Natural killer cell (primary cell): ENCODE results near the gene CREBBP. TPM values are rescaled to one million over a fixed set of nuclear protein-coding genes. Genes with fewer than 3 reads are reported as not detected.
A peak's percentile ranks its signal among the peaks of the same experiment; 100 is the strongest.

Source experiments
- ATAC-seq, 3 donors: fragments of 150-1000 bp in 2 of 3; fragments of 200-7000 bp in 1 of 3; cut with Tn5 transposase; 1 replicate in 1 of 3; 2 replicates in 2 of 3; pipeline ENCODE4 v1.10.0; 2021; ENCODE audit warnings: mild to moderate bottlenecking in 2 of 3, moderate library complexity in 2 of 3
- DNase-seq, 2 donors: peaks; one replicate each; pipeline versions ENCODE4 v3.0.0 to v3.0.0-alpha.2; 2013 to 2021; ENCODE audit warnings: mixed read lengths in 1 of 2
- H3K27ac ChIP-seq: one replicate; pipeline ENCODE4 v1.5.1; 2013; ENCODE audit warnings: mild to moderate bottlenecking, low read length
- H3K27me3 ChIP-seq: one replicate; pipeline ENCODE4 v1.6.1; 2013; ENCODE audit warnings: low read length; ENCODE audit not compliant: control insufficient read depth, insufficient read depth
- H3K36me3 ChIP-seq: one replicate; pipeline ENCODE4 v1.6.1; 2013; ENCODE audit warnings: low read length; ENCODE audit not compliant: control insufficient read depth, insufficient read depth
- H3K4me1 ChIP-seq: one replicate; pipeline ENCODE4 v1.6.1; 2013; ENCODE audit warnings: low read length; ENCODE audit not compliant: control insufficient read depth, insufficient read depth
- H3K4me3 ChIP-seq: one replicate; pipeline ENCODE4 v1.5.1; 2013; ENCODE audit warnings: low read length
- H3K9me3 ChIP-seq: one replicate; pipeline ENCODE4 v1.6.1; 2013; ENCODE audit warnings: low read length; ENCODE audit not compliant: control insufficient read depth, insufficient read depth
- H3K27ac Mint-ChIP-seq, 2 donors: one replicate each; pipeline ENCODE4 v1.8.0; 2022; ENCODE audit warnings: mild to moderate bottlenecking in 2 of 2, mixed read lengths in 2 of 2, moderate library complexity in 1 of 2
- H3K27me3 Mint-ChIP-seq, 2 donors: one replicate each; pipeline ENCODE4 v1.8.0; 2022; ENCODE audit warnings: low read depth in 2 of 2, mixed read lengths in 2 of 2
- H3K36me3 Mint-ChIP-seq: one replicate; pipeline ENCODE4 v1.8.0; 2022; ENCODE audit warnings: mixed read lengths
- H3K4me1 Mint-ChIP-seq, 2 donors: one replicate each; pipeline ENCODE4 v1.8.0; 2022; ENCODE audit warnings: mixed read lengths in 2 of 2
- H3K4me3 Mint-ChIP-seq: one replicate; pipeline ENCODE4 v1.8.0; 2022; ENCODE audit warnings: mild to moderate bottlenecking, moderate library complexity, mixed read lengths
- H3K9me3 Mint-ChIP-seq, 2 donors: one replicate each; pipeline ENCODE4 v1.8.0; 2022; ENCODE audit warnings: mixed read lengths in 2 of 2
- WGBS: methylation state at CpG from one replicate; pipeline ENCODE4 v1.1.7; 2013; ENCODE audit warnings: missing lambda C conversion rate; ENCODE audit not compliant: insufficient coverage; 5-methylcytosine and 5-hydroxymethylcytosine counted together
- intact Hi-C: fragments of 100-400 bp; cut with micrococcal nuclease; formaldehyde crosslinking; loops from one replicate; pipeline ENCODE4 v1.14.2; 2022
- total RNA-seq, 4 donors: library from RNA; stranded (reverse); fragments of 120-200 nt in 1 of 4; gene quantifications; one replicate each; pipeline versions ENCODE4 v1.2.3 to v1.2.4, GENCODE V29; 2013 to 2022
- TF ChIP-seq, protein P1 (sequence below): fragments of 200-600 bp; IDR thresholded peaks from one replicate; pipeline ENCODE4 v1.8.0; 2022; ENCODE audit warnings: antibody characterized with exemption

CREBBP gene
- total RNA-seq, 3 donors from 2014 or later (not counting 1 experiment from before 2014, with no cell fraction given): 197 to 234 (median 224) TPM

- Mint-ChIP-seq H3K27ac (no peak overlapping the region), H3K4me1 (peaks cover 7 to 16% of the 10 kb centered on the region in 2 donors), H3K9me3 (no peaks in the 10 kb centered on the region), H3K4me3 (no peak overlapping the region), H3K27me3 (no peaks in the 10 kb centered on the region), H3K36me3 (peaks cover 20% of the 10 kb centered on the region)
- no peaks in the 10 kb centered on the region for H3K4me1 ChIP-seq
- intact Hi-C loops: no loop called here
- no peaks in the 10 kb centered on the region for H3K9me3 ChIP-seq
- H3K4me3 ChIP-seq: no peak overlapping the region
- TF ChIP-seq, protein P1, sequence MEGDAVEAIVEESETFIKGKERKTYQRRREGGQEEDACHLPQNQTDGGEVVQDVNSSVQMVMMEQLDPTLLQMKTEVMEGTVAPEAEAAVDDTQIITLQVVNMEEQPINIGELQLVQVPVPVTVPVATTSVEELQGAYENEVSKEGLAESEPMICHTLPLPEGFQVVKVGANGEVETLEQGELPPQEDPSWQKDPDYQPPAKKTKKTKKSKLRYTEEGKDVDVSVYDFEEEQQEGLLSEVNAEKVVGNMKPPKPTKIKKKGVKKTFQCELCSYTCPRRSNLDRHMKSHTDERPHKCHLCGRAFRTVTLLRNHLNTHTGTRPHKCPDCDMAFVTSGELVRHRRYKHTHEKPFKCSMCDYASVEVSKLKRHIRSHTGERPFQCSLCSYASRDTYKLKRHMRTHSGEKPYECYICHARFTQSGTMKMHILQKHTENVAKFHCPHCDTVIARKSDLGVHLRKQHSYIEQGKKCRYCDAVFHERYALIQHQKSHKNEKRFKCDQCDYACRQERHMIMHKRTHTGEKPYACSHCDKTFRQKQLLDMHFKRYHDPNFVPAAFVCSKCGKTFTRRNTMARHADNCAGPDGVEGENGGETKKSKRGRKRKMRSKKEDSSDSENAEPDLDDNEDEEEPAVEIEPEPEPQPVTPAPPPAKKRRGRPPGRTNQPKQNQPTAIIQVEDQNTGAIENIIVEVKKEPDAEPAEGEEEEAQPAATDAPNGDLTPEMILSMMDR: no peak
- WGBS: 95% methylated on average over 14 of the region's 14 CpGs
- H3K36me3 ChIP-seq: peaks cover 83% of the 10 kb centered on the region
- DNase-seq: no peak
- no peaks in the 10 kb centered on the region for H3K27me3 ChIP-seq
- no peak overlapping the region for H3K27ac ChIP-seq
- no peak for ATAC-seq
Observed at GRCh38 chr16:3740186-3740585, 140.3 kb downstream of the CREBBP start.

DNA sequence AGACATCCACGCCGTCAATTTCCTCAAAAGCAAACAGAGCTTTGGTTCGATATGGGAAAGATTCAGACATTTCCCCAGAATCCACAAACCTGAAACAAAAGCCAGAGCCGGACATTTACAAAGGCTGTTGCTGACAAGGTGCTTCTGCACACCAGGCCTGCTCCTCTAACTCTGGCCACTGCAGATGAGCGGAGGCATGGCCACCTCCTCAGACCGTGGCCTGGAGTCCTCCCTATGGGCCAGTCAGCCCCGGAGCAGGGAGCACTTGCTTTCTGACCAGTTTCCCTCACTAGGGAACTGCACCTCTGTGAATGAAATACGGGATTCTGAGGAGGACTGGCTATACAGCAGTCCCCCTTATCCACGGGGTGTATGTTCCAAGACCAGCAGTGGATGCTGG is 140.9 kb downstream of the CREBBP start:
- Histone ChIP-seq H3K4me3 (no peak overlapping the region), H3K36me3 (peaks cover 83% of the 10 kb centered on the region), H3K4me1 (no peaks in the 10 kb centered on the region), H3K27me3 (no peaks in the 10 kb centered on the region), H3K9me3 (no peaks in the 10 kb centered on the region), H3K27ac (no peak overlapping the region)
- peaks cover 20% of the 10 kb centered on the region for H3K36me3 Mint-ChIP-seq
- WGBS: 95% methylated on average over 9 of the region's 9 CpGs
- H3K27me3 Mint-ChIP-seq: no peaks in the 10 kb centered on the region
- no peak overlapping the region for H3K4me3 Mint-ChIP-seq
- H3K4me1 Mint-ChIP-seq: peaks cover 6 to 16% of the 10 kb centered on the region in 2 donors
- no peaks in the 10 kb centered on the region for H3K9me3 Mint-ChIP-seq
- DNase-seq (no peak), ATAC-seq (no peak)
- TF ChIP-seq, protein P1: no peak
- intact Hi-C loops: no loop called here
- no peak overlapping the region for H3K27ac Mint-ChIP-seq

DNA sequence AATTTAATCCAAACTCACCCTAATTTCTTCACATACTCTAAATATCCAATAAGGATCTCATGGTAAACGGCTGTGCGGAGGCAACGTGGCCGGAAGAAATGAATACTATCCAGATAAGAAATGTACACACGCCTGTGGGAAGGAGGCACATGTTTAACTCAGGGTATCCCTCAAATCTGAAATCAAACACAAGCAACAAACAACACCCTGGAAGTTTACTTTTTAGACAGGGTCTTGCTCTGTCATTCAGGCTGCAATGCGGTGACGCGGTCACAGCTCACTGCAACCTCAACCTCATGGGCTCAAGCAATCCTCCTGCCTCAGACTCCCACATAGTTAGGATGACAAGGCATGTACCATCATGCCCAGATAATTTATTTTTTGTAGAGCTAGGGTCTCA is 142.0 kb downstream of the CREBBP start:
- DNase-seq (no peak), ATAC-seq (no peak)
- no peak overlapping the region for H3K4me3 ChIP-seq
- Mint-ChIP-seq H3K9me3 (no peaks in the 10 kb centered on the region), H3K27ac (no peak overlapping the region), H3K4me3 (no peak overlapping the region), H3K36me3 (peaks cover 20% of the 10 kb centered on the region), H3K27me3 (no peaks in the 10 kb centered on the region), H3K4me1 (peaks cover 6 to 16% of the 10 kb centered on the region in 2 donors)
- H3K27me3 ChIP-seq: no peaks in the 10 kb centered on the region
- intact Hi-C loops: no loop called here
- peaks cover 83% of the 10 kb centered on the region for H3K36me3 ChIP-seq
- H3K4me1 ChIP-seq: no peaks in the 10 kb centered on the region
- no peak overlapping the region for H3K27ac ChIP-seq
- TF ChIP-seq, protein P1: no peak
- WGBS: 96% methylated on average over 8 of the region's 8 CpGs
- no peaks in the 10 kb centered on the region for H3K9me3 ChIP-seq

GRCh38 chr16:3738128-3738527 is 142.4 kb downstream of the CREBBP start:
- TF ChIP-seq, protein P1: no peak
- intact Hi-C loops: no loop called here
- no peaks in the 10 kb centered on the region for H3K9me3 Mint-ChIP-seq
- H3K4me3 Mint-ChIP-seq: no peak overlapping the region
- H3K36me3 Mint-ChIP-seq: peaks cover 20% of the 10 kb centered on the region
- no peaks in the 10 kb centered on the region for H3K27me3 Mint-ChIP-seq
- Histone ChIP-seq H3K4me3 (no peak overlapping the region), H3K36me3 (peaks cover 79% of the 10 kb centered on the region), H3K9me3 (no peaks in the 10 kb centered on the region), H3K27ac (no peak overlapping the region), H3K27me3 (no peaks in the 10 kb centered on the region), H3K4me1 (no peaks in the 10 kb centered on the region)
- peak overlapping the region in 1 of 2 donors; percentile 16 for H3K27ac Mint-ChIP-seq
- 100% methylated on average over 1 of the region's 5 CpGs for WGBS
- ATAC-seq (no peak), DNase-seq (no peak)
- peaks cover 6 to 16% of the 10 kb centered on the region in 2 donors for H3K4me1 Mint-ChIP-seq
